ENCODE data around the gene RBBP8. TPM values are rescaled to one million over a fixed set of nuclear protein-coding genes. Genes with fewer than 3 reads are reported as not detected.

RBBP8 gene
- total RNA-seq, 5 donors from 2014 or later (not counting 1 experiment from before 2014, with no cell fraction given): 2.9 to 5.8 (median 4.1) TPM

DNA sequence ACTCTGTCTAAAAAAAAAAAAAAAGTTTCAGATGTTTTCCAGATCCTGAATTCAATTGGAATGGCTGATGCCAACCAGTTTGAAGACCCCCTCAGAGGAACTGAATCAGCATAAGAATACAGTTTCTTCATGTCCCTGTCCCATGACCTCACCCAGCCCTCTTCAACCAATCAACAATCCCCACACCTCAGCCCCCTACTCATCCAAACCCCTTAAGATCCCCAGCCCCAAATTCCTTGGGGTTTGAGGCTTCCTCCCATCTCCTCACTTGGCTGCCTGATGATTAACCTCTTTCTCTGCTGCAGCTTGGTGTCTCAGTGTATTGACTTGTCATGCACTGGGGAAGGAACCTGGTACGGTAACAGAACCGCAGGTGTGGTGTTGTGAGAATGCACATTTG lies 104.5 kb downstream of the RBBP8 start:
- Histone ChIP-seq H3K27me3 (replicated peaks in 1 of 2; ENCODE audit: control insufficient read depth in 2 of 2, extremely low read depth in 1 of 2, insufficient read depth in 2 of 2, low read length in 1 of 2) (no peaks in the 10 kb centered on the region), H3K4me3 (ENCODE audit: control insufficient read depth in 1 of 2, extremely low read depth in 1 of 2, low read length in 1 of 2) (no peak overlapping the region), H3K9me3 (no peaks in the 10 kb centered on the region), H3K4me1 (ENCODE audit: control insufficient read depth in 1 of 2, extremely low read depth in 1 of 2, insufficient read depth in 2 of 2, low read length in 2 of 2) (no peaks in the 10 kb centered on the region), H3K27ac (ENCODE audit: low read length) (no peak overlapping the region), H3K36me3 (ENCODE audit: control insufficient read depth in 2 of 2, extremely low read depth in 1 of 2, insufficient read depth in 1 of 2, low read length in 1 of 2) (no peaks in the 10 kb centered on the region)
- ATAC-seq (replicated peaks in 1 of 4) (no peak), DNase-seq (no peak)
- no CpG with 5 or more reads among the region's 2 CpGs for WGBS (ENCODE audit: insufficient coverage)
- ChIA-PET CTCF (interaction anchor here in 1 of 2 donors (0.7 kb wide), 1 partner anchor 1268 kb away, joined by 3 read pairs; no protein-coding TSS in a partner anchor), POLR2A (interaction anchor here in 1 of 2 donors (0.7 kb wide), 1 partner anchor 89 kb away, joined by 3 read pairs; no protein-coding TSS in a partner anchor)
- H3K36me3 Mint-ChIP-seq: no peaks in the 10 kb centered on the region
- no peak overlapping the region for H3K27ac Mint-ChIP-seq
- peaks cover 0 to 2% of the 10 kb centered on the region in 2 donors for H3K27me3 Mint-ChIP-seq
- H3K9me3 Mint-ChIP-seq: no peaks in the 10 kb centered on the region
- no peak overlapping the region for H3K4me3 Mint-ChIP-seq
- H3K4me1 Mint-ChIP-seq: peaks cover 0 to 6% (median 0%) of the 10 kb centered on the region in 3 donors

DNA sequence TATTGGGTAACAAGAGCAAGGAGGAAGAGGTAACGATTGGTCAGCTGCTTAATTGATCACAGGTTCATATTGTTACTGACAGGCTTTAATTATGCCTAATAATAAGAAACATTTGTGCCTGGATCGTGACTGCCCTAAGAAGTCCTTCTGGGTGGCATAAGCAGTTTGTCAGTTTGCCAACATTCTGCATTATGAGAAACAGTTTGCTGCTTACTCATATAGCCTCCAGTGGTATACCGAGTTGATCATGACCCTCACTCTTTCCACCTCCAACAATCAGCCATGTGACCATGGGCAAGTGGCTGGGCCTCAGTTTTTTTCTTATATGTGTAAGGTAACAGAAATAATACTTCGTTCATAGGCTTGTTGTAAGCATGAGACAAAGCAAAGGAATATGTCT lies 105.6 kb downstream of the RBBP8 start:
- H3K27ac Mint-ChIP-seq: no peak overlapping the region

DNA sequence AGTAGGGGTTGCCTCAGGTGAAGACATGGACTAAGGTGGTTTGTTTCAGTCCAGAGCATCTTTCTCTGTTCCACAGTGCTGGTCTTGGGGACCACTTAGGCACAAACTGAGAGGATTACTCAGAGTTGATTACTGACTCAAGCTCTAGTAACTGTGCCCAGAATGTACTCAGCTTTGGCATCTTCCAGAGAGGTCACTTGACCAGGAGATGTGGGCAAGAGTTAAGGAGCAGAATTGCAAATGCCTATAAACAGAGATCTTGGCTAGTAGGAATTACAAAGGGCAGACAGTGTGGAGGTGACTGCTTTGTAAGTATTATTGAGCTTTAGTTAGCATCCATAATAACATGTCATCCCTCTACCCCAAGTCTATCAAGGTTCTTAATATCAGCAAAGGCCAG lies 109.0 kb downstream of the RBBP8 start:
- Histone ChIP-seq H3K4me3 (ENCODE audit: control insufficient read depth in 1 of 2, extremely low read depth in 1 of 2, low read length in 1 of 2) (no peak overlapping the region), H3K9me3 (no peaks in the 10 kb centered on the region), H3K36me3 (ENCODE audit: control insufficient read depth in 2 of 2, extremely low read depth in 1 of 2, insufficient read depth in 1 of 2, low read length in 1 of 2) (no peaks in the 10 kb centered on the region), H3K27me3 (replicated peaks in 1 of 2; ENCODE audit: control insufficient read depth in 2 of 2, extremely low read depth in 1 of 2, insufficient read depth in 2 of 2, low read length in 1 of 2) (peaks cover 0 to 2% of the 10 kb centered on the region in 2 experiments), H3K4me1 (ENCODE audit: control insufficient read depth in 1 of 2, extremely low read depth in 1 of 2, insufficient read depth in 2 of 2, low read length in 2 of 2) (no peaks in the 10 kb centered on the region), H3K27ac (ENCODE audit: low read length) (no peak overlapping the region)
- CTCF ChIA-PET: interaction anchor here in 1 of 2 donors (0.6 kb wide), 1 partner anchor 1391 kb away, joined by 4 read pairs; no protein-coding TSS in a partner anchor
- H3K9me3 Mint-ChIP-seq: no peaks in the 10 kb centered on the region
- H3K4me1 Mint-ChIP-seq: peaks cover 0 to 6% (median 0%) of the 10 kb centered on the region in 3 donors
- H3K27me3 Mint-ChIP-seq: peaks cover 0 to 2% of the 10 kb centered on the region in 2 donors
- POLR2A ChIA-PET: no interaction called here
- DNase-seq: no peak
- H3K4me3 Mint-ChIP-seq: no peak overlapping the region
- H3K27ac Mint-ChIP-seq: no peak overlapping the region
- no peaks in the 10 kb centered on the region for H3K36me3 Mint-ChIP-seq
- ATAC-seq (replicated peaks in 1 of 4): no peak

More for the DNA sequence above, 105.6 kb downstream of the RBBP8 start:
- Histone ChIP-seq H3K9me3 (no peaks in the 10 kb centered on the region), H3K27ac (ENCODE audit: low read length) (no peak overlapping the region), H3K27me3 (replicated peaks in 1 of 2; ENCODE audit: control insufficient read depth in 2 of 2, extremely low read depth in 1 of 2, insufficient read depth in 2 of 2, low read length in 1 of 2) (no peaks in the 10 kb centered on the region), H3K4me1 (ENCODE audit: control insufficient read depth in 1 of 2, extremely low read depth in 1 of 2, insufficient read depth in 2 of 2, low read length in 2 of 2) (no peaks in the 10 kb centered on the region), H3K4me3 (ENCODE audit: control insufficient read depth in 1 of 2, extremely low read depth in 1 of 2, low read length in 1 of 2) (no peak overlapping the region), H3K36me3 (ENCODE audit: control insufficient read depth in 2 of 2, extremely low read depth in 1 of 2, insufficient read depth in 1 of 2, low read length in 1 of 2) (no peaks in the 10 kb centered on the region)
- Mint-ChIP-seq H3K4me1 (peaks cover 0 to 6% (median 0%) of the 10 kb centered on the region in 3 donors), H3K9me3 (no peaks in the 10 kb centered on the region), H3K36me3 (no peaks in the 10 kb centered on the region), H3K4me3 (no peak overlapping the region), H3K27me3 (peaks cover 0 to 2% of the 10 kb centered on the region in 2 donors)
- DNase-seq (no peak), ATAC-seq (replicated peaks in 1 of 4) (no peak)
- ChIA-PET POLR2A (no interaction called here), CTCF (no interaction called here)
- 82% methylated on average over 3 of the region's 4 CpGs for WGBS (ENCODE audit: insufficient coverage)

DNA sequence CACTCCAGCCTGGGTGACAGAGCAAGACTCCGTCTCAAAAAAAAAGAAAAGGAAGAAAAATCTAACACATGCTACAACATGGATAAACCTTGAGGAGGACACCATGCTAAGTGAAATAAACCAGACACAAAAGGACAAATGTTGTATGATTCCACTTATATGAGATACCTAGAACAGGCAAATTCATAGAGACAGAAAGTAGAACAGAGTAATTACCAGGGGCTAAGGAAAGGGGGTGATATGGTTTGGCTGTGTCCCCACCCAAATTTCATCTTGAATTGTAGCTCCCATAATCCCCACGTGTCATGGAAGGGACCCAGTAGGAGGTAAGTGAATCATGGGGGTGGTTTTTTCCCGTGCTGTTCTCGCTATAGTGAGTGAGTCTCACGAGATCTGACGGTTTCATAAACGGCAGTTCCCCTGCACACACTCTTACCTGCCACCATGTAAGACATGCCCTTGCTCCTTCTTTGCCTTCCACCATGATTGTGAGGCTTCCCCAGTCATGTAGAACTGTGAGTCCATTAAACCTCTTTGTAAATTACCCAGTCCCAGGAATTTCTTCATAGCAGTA lies 110.8 kb downstream of the RBBP8 start:
- no CpG with 5 or more reads among the region's 7 CpGs for WGBS (ENCODE audit: insufficient coverage)
- no peak overlapping the region for H3K4me3 ChIP-seq (ENCODE audit: control insufficient read depth in 1 of 2, extremely low read depth in 1 of 2, low read length in 1 of 2)
- ChIA-PET CTCF (interaction anchor here in 1 of 2 donors (0.6 kb wide), 2 partner anchors 20 to 28 kb away, joined by 3 to 5 read pairs; no protein-coding TSS in a partner anchor), POLR2A (no interaction called here)
- peaks cover 0 to under 1% of the 10 kb centered on the region in 2 experiments for H3K4me1 ChIP-seq (ENCODE audit: control insufficient read depth in 1 of 2, extremely low read depth in 1 of 2, insufficient read depth in 2 of 2, low read length in 2 of 2)
- H3K36me3 ChIP-seq (ENCODE audit: control insufficient read depth in 2 of 2, extremely low read depth in 1 of 2, insufficient read depth in 1 of 2, low read length in 1 of 2): no peaks in the 10 kb centered on the region
- H3K9me3 ChIP-seq: no peaks in the 10 kb centered on the region
- no peaks in the 10 kb centered on the region for H3K27me3 Mint-ChIP-seq
- peaks cover 0 to 2% of the 10 kb centered on the region in 2 experiments for H3K27me3 ChIP-seq (replicated peaks in 1 of 2; ENCODE audit: control insufficient read depth in 2 of 2, extremely low read depth in 1 of 2, insufficient read depth in 2 of 2, low read length in 1 of 2)
- H3K27ac ChIP-seq (ENCODE audit: low read length): no peak overlapping the region
- no peak overlapping the region for H3K4me3 Mint-ChIP-seq
- H3K9me3 Mint-ChIP-seq: no peaks in the 10 kb centered on the region
- no peaks in the 10 kb centered on the region for H3K36me3 Mint-ChIP-seq
- DNase-seq (no peak), ATAC-seq (replicated peaks in 1 of 4) (no peak)
- peaks cover 0 to 6% (median 0%) of the 10 kb centered on the region in 3 donors for H3K4me1 Mint-ChIP-seq
- no peak overlapping the region for H3K27ac Mint-ChIP-seq

DNA sequence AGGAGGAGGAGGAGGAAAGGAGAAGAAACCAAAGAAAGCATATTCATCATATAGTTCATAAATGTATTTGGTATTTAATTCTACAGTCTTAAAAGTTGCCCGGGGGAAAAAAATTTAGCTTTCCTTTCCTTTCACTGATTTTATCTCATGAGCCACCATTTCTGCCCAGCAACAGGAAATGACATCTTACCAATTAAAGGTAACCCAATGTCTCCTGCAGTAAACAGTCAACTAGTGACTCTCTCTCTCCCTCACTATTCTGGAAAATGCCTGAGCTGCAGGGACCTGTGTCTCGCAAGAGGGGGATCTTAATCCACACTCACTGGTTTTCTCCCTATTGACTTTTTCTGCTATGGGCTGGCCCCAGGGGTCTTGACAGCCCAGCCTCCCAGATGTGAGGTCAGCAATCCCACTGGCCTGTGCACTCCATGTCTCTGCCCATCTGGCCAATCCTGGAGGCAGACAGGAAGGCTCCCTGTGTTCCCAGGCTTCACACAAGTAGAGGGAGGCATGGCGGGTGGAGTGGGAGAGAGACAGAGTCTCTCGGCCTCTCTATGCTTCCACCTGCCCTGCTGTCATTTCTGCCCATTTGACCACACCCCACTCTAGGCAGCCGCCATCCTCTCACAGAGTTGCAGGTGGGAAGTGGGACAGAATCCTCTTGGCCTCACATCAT lies 116.7 kb downstream of the RBBP8 start:
- Mint-ChIP-seq H3K27me3 (no peaks in the 10 kb centered on the region), H3K4me3 (peak overlapping the region in 1 of 3 donors; percentile 52), H3K27ac (peak overlapping the region; percentile 27 to 79), H3K9me3 (no peaks in the 10 kb centered on the region), H3K4me1 (peaks cover 17 to 39% (median 23%) of the 10 kb centered on the region in 3 donors), H3K36me3 (no peaks in the 10 kb centered on the region)
- Histone ChIP-seq H3K9me3 (no peaks in the 10 kb centered on the region), H3K27me3 (replicated peaks in 1 of 2; ENCODE audit: control insufficient read depth in 2 of 2, extremely low read depth in 1 of 2, insufficient read depth in 2 of 2, low read length in 1 of 2) (peaks cover 0 to 9% of the 10 kb centered on the region in 2 experiments), H3K4me3 (ENCODE audit: control insufficient read depth in 1 of 2, extremely low read depth in 1 of 2, low read length in 1 of 2) (no peak overlapping the region), H3K27ac (ENCODE audit: low read length) (peak overlapping the region; percentile 10), H3K36me3 (ENCODE audit: control insufficient read depth in 2 of 2, extremely low read depth in 1 of 2, insufficient read depth in 1 of 2, low read length in 1 of 2) (no peaks in the 10 kb centered on the region), H3K4me1 (ENCODE audit: control insufficient read depth in 1 of 2, extremely low read depth in 1 of 2, insufficient read depth in 2 of 2, low read length in 2 of 2) (peaks cover 3 to 16% of the 10 kb centered on the region in 2 experiments)
- peak; percentile 61 to 81 (median 64) for ATAC-seq (replicated peaks in 1 of 4)
- peak in 2 of 35 experiments; percentile 6 to 51 for DNase-seq
- 67% methylated on average over 2 of the region's 5 CpGs for WGBS (ENCODE audit: insufficient coverage)
- ChIA-PET CTCF (interaction anchor here in 1 of 2 donors (0.6 to 1.0 kb wide), 4 partner anchors 10 to 362 kb away, joined by 3 to 4 read pairs (median 3); no protein-coding TSS in a partner anchor), POLR2A (no interaction called here)

DNA sequence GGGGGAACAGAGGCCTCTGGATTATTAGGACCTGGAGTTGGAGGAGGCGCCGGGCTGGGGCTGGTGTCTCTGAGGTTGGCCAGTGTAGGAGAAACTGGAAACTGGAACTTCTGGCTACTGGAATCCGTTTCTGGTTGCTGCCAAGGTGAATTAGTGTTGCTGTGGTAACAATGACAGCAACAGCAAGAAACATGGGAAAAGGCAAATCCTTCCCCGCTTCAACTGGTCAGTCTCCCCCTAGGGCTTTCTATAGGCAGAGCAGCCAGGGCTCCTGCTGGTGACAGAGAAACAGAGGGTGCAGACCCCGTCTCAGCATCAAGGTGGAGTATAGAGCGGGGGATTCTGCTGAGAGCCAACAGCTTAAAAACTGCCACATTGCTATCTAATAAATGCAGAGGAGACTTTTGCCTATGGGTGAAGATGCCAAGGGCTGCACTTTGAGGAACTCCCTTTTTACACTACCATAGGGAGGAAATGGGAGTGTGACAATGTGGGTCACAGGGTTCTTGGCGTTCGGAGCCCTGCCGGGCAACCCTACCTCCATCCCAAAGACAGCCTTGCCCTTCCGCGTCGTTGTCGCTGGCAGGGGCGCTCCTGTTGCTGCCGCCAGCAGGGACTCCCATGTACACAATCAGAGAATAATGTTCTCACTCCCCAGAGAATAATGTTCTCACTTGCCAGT lies 120.8 kb downstream of the RBBP8 start:
- ChIA-PET POLR2A (no interaction called here), CTCF (no interaction called here)
- Histone ChIP-seq H3K36me3 (ENCODE audit: control insufficient read depth in 2 of 2, extremely low read depth in 1 of 2, insufficient read depth in 1 of 2, low read length in 1 of 2) (no peaks in the 10 kb centered on the region), H3K4me1 (ENCODE audit: control insufficient read depth in 1 of 2, extremely low read depth in 1 of 2, insufficient read depth in 2 of 2, low read length in 2 of 2) (peaks cover 3 to 15% of the 10 kb centered on the region in 2 experiments), H3K9me3 (no peaks in the 10 kb centered on the region), H3K27me3 (replicated peaks in 1 of 2; ENCODE audit: control insufficient read depth in 2 of 2, extremely low read depth in 1 of 2, insufficient read depth in 2 of 2, low read length in 1 of 2) (peaks cover 0 to 6% of the 10 kb centered on the region in 2 experiments), H3K27ac (ENCODE audit: low read length) (no peak overlapping the region), H3K4me3 (ENCODE audit: control insufficient read depth in 1 of 2, extremely low read depth in 1 of 2, low read length in 1 of 2) (no peak overlapping the region)
- no peak for ATAC-seq (replicated peaks in 1 of 4)
- peaks cover 0 to 5% of the 10 kb centered on the region in 2 donors for H3K27me3 Mint-ChIP-seq
- WGBS (ENCODE audit: insufficient coverage): 53% methylated on average over 9 of the region's 15 CpGs
- no peaks in the 10 kb centered on the region for H3K9me3 Mint-ChIP-seq
- H3K36me3 Mint-ChIP-seq: no peaks in the 10 kb centered on the region
- H3K27ac Mint-ChIP-seq: no peak overlapping the region
- DNase-seq: no peak
- peaks cover 17 to 39% (median 23%) of the 10 kb centered on the region in 3 donors for H3K4me1 Mint-ChIP-seq
- H3K4me3 Mint-ChIP-seq: no peak overlapping the region
